H1 (cell line): ENCODE results near the gene PDK1. TPM values are rescaled to one million over a fixed set of nuclear protein-coding genes. Genes with fewer than 3 reads are reported as not detected.

ENCODE experiments used
- CTCF ChIA-PET: fragments of 300-600 bp; sonication (Branson Sonifier 250); formaldehyde crosslinking; loops from one replicate; lab custom pipeline; 2021; ENCODE audit not compliant: partially characterized antibody; lab: Charles Lee
- POLR2A ChIA-PET: fragments of 300-600 bp; sonication (Branson Sonifier 250); formaldehyde crosslinking; loops from one replicate; lab custom pipeline; 2021; ENCODE audit warnings: inconsistent platforms; ENCODE audit not compliant: partially characterized antibody; lab: Charles Lee
- DNase-seq, 2 experiments: peaks; one replicate each; pipeline versions ENCODE4 v3.0.0 to v3.0.0-alpha.2; 2010 to 2022; ENCODE audit warnings: low spot score in 2 of 2, low read depth in 1 of 2, mixed read lengths in 1 of 2
- FAIRE-seq: peaks from 2 replicates; lab custom pipeline; 2011; peaks lifted over from hg19 to GRCh38; lab: Jason Lieb, UNC
- H2AFZ ChIP-seq: 2 replicates; pipeline ENCODE4 v1.8.1; 2012; ENCODE audit warnings: low read length, inconsistent platforms
- H2AK5ac ChIP-seq: 2 replicates; pipeline ENCODE4 v1.6.1; 2013; ENCODE audit warnings: low read depth, low read length
- H2BK120ac ChIP-seq: replicated peaks from 2 replicates; pipeline ENCODE3; 2013; ENCODE audit warnings: low read depth, low read length, inconsistent platforms
- H2BK12ac ChIP-seq: 2 replicates; pipeline ENCODE4 v1.6.1; 2013; ENCODE audit warnings: low read depth, low read length
- H2BK15ac ChIP-seq: 2 replicates; pipeline ENCODE4 v1.6.1; 2013; ENCODE audit warnings: low read length
- H2BK20ac ChIP-seq: 2 replicates; pipeline ENCODE4 v1.6.1; 2013; ENCODE audit warnings: low read length
- H2BK5ac ChIP-seq: 2 replicates; pipeline ENCODE4 v1.6.1; 2013; ENCODE audit warnings: low read depth, low read length
- H3K14ac ChIP-seq: 2 replicates; pipeline ENCODE4 v1.6.1; 2013; ENCODE audit warnings: inconsistent platforms; ENCODE audit not compliant: insufficient read length
- H3K18ac ChIP-seq: 2 replicates; pipeline ENCODE4 v1.6.1; 2013; ENCODE audit warnings: low read length; ENCODE audit errors: extremely low read depth
- H3K23ac ChIP-seq: 2 replicates; pipeline ENCODE4 v1.6.1; 2013; ENCODE audit warnings: inconsistent platforms; ENCODE audit not compliant: insufficient read length
- H3K23me2 ChIP-seq: 2 replicates; pipeline ENCODE4 v1.6.1; 2013; ENCODE audit warnings: low read depth, low read length
- H3K27ac ChIP-seq: 2 replicates; pipeline ENCODE4 v1.6.1; 2011; ENCODE audit warnings: low read depth, low read length, inconsistent platforms
- H3K27me3 ChIP-seq, 4 experiments: replicated peaks in 1 of 4; 1 replicate in 1 of 4; 2 replicates in 3 of 4; pipeline versions ENCODE4 v1.6.1 to v1.8.1; 2011 to 2013; ENCODE audit warnings: low read length in 3 of 4, mild to moderate bottlenecking in 3 of 4, inconsistent platforms in 2 of 4, mixed read lengths in 2 of 4, moderate library complexity in 1 of 4; ENCODE audit not compliant: control insufficient read depth in 3 of 4, insufficient read depth in 3 of 4; ENCODE audit errors: extremely low read depth in 1 of 4
- H3K36me3 ChIP-seq, 4 experiments: 2 replicates each; pipeline versions ENCODE4 v1.6.1 to v1.8.1; 2011 to 2013; ENCODE audit warnings: mild to moderate bottlenecking in 4 of 4, low read length in 3 of 4, moderate library complexity in 2 of 4, control low read depth in 1 of 4, inconsistent platforms in 1 of 4; ENCODE audit not compliant: insufficient read depth in 4 of 4, control insufficient read depth in 2 of 4
- H3K4ac ChIP-seq: replicated peaks from 2 replicates; pipeline ENCODE3; 2013; ENCODE audit warnings: low read length, low read depth, mixed read lengths, inconsistent platforms; ENCODE audit not compliant: insufficient read length
- H3K4me1 ChIP-seq, 4 experiments: replicated peaks in 1 of 4; 1 replicate in 1 of 4; 2 replicates in 3 of 4; pipeline versions ENCODE4 v1.6.1 to v1.8.1; 2011 to 2013; ENCODE audit warnings: low read length in 3 of 4, inconsistent platforms in 2 of 4, mixed read lengths in 1 of 4; ENCODE audit not compliant: insufficient read depth in 4 of 4, control insufficient read depth in 3 of 4
- H3K4me2 ChIP-seq, 2 experiments: 2 replicates each; pipeline versions ENCODE4 v1.6.1 to v1.8.1; 2011 to 2013; ENCODE audit warnings: low read depth in 2 of 2, low read length in 2 of 2, control low read depth in 1 of 2, inconsistent platforms in 1 of 2, mild to moderate bottlenecking in 1 of 2; ENCODE audit not compliant: insufficient read depth in 1 of 2
- H3K4me3 ChIP-seq, 4 experiments: fragments of 200-600, 300-600 bp in 1 of 4; sonication (generic), shearing (Covaris generic), sonication (Bioruptor Twin) in 1 of 4; 2 replicates each; pipeline versions ENCODE4 v1.5.1 to v1.8.1; 2011 to 2016; ENCODE audit warnings: low read length in 4 of 4, low read depth in 3 of 4, control low read depth in 2 of 4, inconsistent platforms in 2 of 4, mild to moderate bottlenecking in 2 of 4, mixed read lengths in 1 of 4, moderate library complexity in 1 of 4; ENCODE audit not compliant: insufficient read depth in 2 of 4; ENCODE audit errors: extremely low read depth in 1 of 4
- H3K56ac ChIP-seq: replicated peaks from 2 replicates; pipeline ENCODE3; 2013; ENCODE audit warnings: low read depth, mild to moderate bottlenecking, mixed read lengths, low read length, inconsistent platforms; ENCODE audit not compliant: insufficient read length
- H3K79me1 ChIP-seq: 2 replicates; pipeline ENCODE4 v1.6.1; 2013; ENCODE audit warnings: low read depth, low read length, control low read depth
- H3K79me2 ChIP-seq, 2 experiments: 2 replicates each; pipeline versions ENCODE4 v1.6.1 to v1.8.1; 2012 to 2013; ENCODE audit warnings: low read length in 2 of 2, mild to moderate bottlenecking in 2 of 2, inconsistent platforms in 1 of 2; ENCODE audit not compliant: insufficient read depth in 2 of 2, control insufficient read depth in 1 of 2
- H3K9ac ChIP-seq, 4 experiments: replicated peaks in 1 of 4; 1 replicate in 1 of 4; 2 replicates in 3 of 4; pipeline versions ENCODE4 v1.6.1 to v1.8.1; 2011 to 2013; ENCODE audit warnings: low read depth in 3 of 4, low read length in 3 of 4, control low read depth in 2 of 4, mild to moderate bottlenecking in 2 of 4, moderate library complexity in 2 of 4, inconsistent platforms in 1 of 4; ENCODE audit errors: extremely low read depth in 1 of 4
- H3K9me3 ChIP-seq, 2 experiments: 2 replicates each; pipeline versions ENCODE4 v1.6.1 to v1.8.1; 2012 to 2013; ENCODE audit warnings: mild to moderate bottlenecking in 2 of 2, moderate library complexity in 2 of 2, control low read depth in 1 of 2, inconsistent platforms in 1 of 2, low read depth in 1 of 2, low read length in 1 of 2, mixed read lengths in 1 of 2; ENCODE audit not compliant: insufficient read depth in 2 of 2
- H4K20me1 ChIP-seq, 2 experiments: replicated peaks in 1 of 2; 2 replicates each; pipeline versions ENCODE3 to v1.8.1; 2011 to 2013; ENCODE audit warnings: inconsistent platforms in 2 of 2, low read length in 2 of 2, mild to moderate bottlenecking in 1 of 2; ENCODE audit not compliant: insufficient read depth in 2 of 2, control insufficient read depth in 1 of 2
- H4K5ac ChIP-seq: 2 replicates; pipeline ENCODE4 v1.6.1; 2013; ENCODE audit warnings: low read length, low read depth, mixed read lengths, inconsistent platforms; ENCODE audit not compliant: insufficient read length
- H4K8ac ChIP-seq: 2 replicates; pipeline ENCODE4 v1.8.0; 2013; ENCODE audit warnings: mild to moderate bottlenecking, moderate library complexity, low read length, inconsistent platforms; ENCODE audit not compliant: insufficient read depth; ENCODE audit errors: extremely low read depth
- H4K91ac ChIP-seq: replicated peaks from 2 replicates; pipeline ENCODE3; 2013; ENCODE audit warnings: low read length, mixed read lengths, inconsistent platforms; ENCODE audit not compliant: insufficient read length
- BACH1 ChIP-seq: IDR thresholded peaks from 2 replicates; pipeline ENCODE4 v1.6.1; 2012; ENCODE audit warnings: low read length, improper control_type of control experiment
- CBX8 ChIP-seq: fragments of 300-800, 300-1000 bp; sonication (generic); IDR thresholded peaks from 2 replicates; pipeline ENCODE4 v1.7.1; 2016; ENCODE audit warnings: low read depth, low read length, borderline replicate concordance
- CHD1 ChIP-seq: IDR thresholded peaks from 2 replicates; pipeline ENCODE4 v1.6.1; 2012; ENCODE audit warnings: low read depth, low read length, improper control_type of control experiment
- CTBP2 ChIP-seq: IDR thresholded peaks from 2 replicates; pipeline ENCODE4 v1.7.0; 2011; ENCODE audit warnings: borderline replicate concordance, mild to moderate bottlenecking, moderate library complexity, mixed read lengths, low read length; ENCODE audit not compliant: insufficient read depth, insufficient read length
- GABPA ChIP-seq: IDR thresholded peaks from 2 replicates; pipeline ENCODE4 v1.6.1; 2011; ENCODE audit warnings: mild to moderate bottlenecking, low read length, moderate library complexity, borderline replicate concordance; ENCODE audit not compliant: insufficient read depth
- HDAC2 ChIP-seq, 2 experiments: fragments of 300-600 bp in 1 of 2; sonication (generic) in 1 of 2; IDR thresholded peaks; 2 replicates each; pipeline ENCODE4 v1.6.1; 2011 to 2012; ENCODE audit warnings: low read depth in 2 of 2, low read length in 2 of 2, mild to moderate bottlenecking in 2 of 2, moderate library complexity in 2 of 2, borderline replicate concordance in 1 of 2, inconsistent platforms in 1 of 2
- NRF1 ChIP-seq: IDR thresholded peaks from 2 replicates; pipeline ENCODE4 v1.6.1; 2011; ENCODE audit warnings: mild to moderate bottlenecking, low read depth, low read length, improper control_type of control experiment
- RFX5 ChIP-seq: IDR thresholded peaks from 2 replicates; pipeline ENCODE4 v1.6.1; 2011; ENCODE audit warnings: low read depth, low read length, improper control_type of control experiment, borderline replicate concordance
- RXRA ChIP-seq: IDR thresholded peaks from 2 replicates; pipeline ENCODE4 v1.6.1; 2011; ENCODE audit warnings: low read depth, mild to moderate bottlenecking, low read length, moderate library complexity; ENCODE audit not compliant: insufficient read depth
- SP1 ChIP-seq: IDR thresholded peaks from 2 replicates; pipeline ENCODE4 v1.6.1; 2011; ENCODE audit warnings: low read depth, low read length
- SRF ChIP-seq: IDR thresholded peaks from 2 replicates; pipeline ENCODE4 v1.6.1; 2011; ENCODE audit warnings: mild to moderate bottlenecking, low read depth, low read length, moderate library complexity
- YY1 ChIP-seq: IDR thresholded peaks from 2 replicates; pipeline ENCODE4 v1.6.1; 2011; ENCODE audit warnings: low read depth, mild to moderate bottlenecking, low read length
- WGBS, 2 experiments: shearing (Covaris generic) in 1 of 2; methylation state at CpG; one replicate each; pipeline versions ENCODE4 v1.1.6 to v1.1.7; 2013 to 2015; ENCODE audit warnings: low lambda C conversion rate in 2 of 2, mixed read lengths in 2 of 2, inconsistent platforms in 1 of 2, low coverage in 1 of 2, missing lambda C conversion rate in 1 of 2; ENCODE audit not compliant: insufficient replicate concordance in 2 of 2, insufficient coverage in 1 of 2, insufficient read length in 1 of 2; ENCODE audit errors: extremely low coverage in 1 of 2, missing lambda C conversion rate in 1 of 2; 5-methylcytosine and 5-hydroxymethylcytosine counted together
- polyA plus RNA-seq, 7 experiments: library from polyadenylated mRNA; depleted of rRNA in 3 of 7; stranded (reverse) in 5 of 7; unstranded in 2 of 7; fragments of >200 nt in 5 of 7; fragments of 200-250 nt in 2 of 7; gene quantifications; 1 replicate in 5 of 7; 2 replicates in 1 of 7; 4 replicates in 1 of 7; pipeline versions ENCODE4 v1.2.1 to v1.2.3, GENCODE V29; 2011 to 2013; ENCODE audit warnings: missing spikeins in 2 of 7, mixed read lengths in 2 of 7
- total RNA-seq: library from RNA; stranded (reverse); fragmentation: NEBNext Ultra II Directional; extraction: Animal tissue kit (Norgen Biotek cat#: 25700); gene quantifications from 2 replicates; pipeline ENCODE4 v1.2.1, GENCODE V29; 2021

Gene PDK1
- total and polyA plus RNA-seq, 2 of the 8 experiments (the other 6 are each of a cell fraction or from before 2014, with no cell fraction given): 18.2 to 21.9 TPM

DNA sequence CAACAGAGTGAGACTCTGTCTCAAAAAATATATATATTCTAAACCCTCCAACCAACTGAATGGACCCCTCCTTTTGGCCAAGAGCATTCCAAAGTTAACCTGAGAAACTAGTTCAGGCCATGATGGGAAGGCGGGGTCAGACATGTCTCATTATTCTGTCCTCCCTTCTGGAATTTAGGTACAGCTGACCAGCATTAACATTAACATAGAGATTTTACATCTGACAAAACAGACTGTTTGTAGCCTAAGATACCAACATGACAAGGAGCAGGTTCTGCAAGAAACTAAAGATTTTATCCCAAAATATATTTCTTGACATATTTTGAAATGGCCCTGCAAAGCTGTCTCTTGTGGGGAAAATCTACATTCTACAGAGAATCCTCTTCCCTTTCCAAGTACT lies 6.8 kb upstream of the PDK1 start:
- no peak overlapping the region for H2BK5ac ChIP-seq
- no peak for FAIRE-seq
- TF ChIP-seq YY1 (no peak), RFX5 (no peak), CBX8 (no peak), HDAC2 (IDR thresholded peaks at IDR 0.05; ENCODE audit: borderline replicate concordance in 1 of 2, low read depth in 2 of 2, low read length in 2 of 2) (no peak), SP1 (no peak), RXRA (no peak), NRF1 (no peak), CTBP2 (no peak), SRF (no peak), CHD1 (no peak), GABPA (no peak), BACH1 (no peak)

More for the DNA sequence above, 6.8 kb upstream of the PDK1 start:
- Histone ChIP-seq H3K56ac (no peak overlapping the region), H4K8ac (no peak overlapping the region), H2BK120ac (no peak overlapping the region), H4K5ac (no peak overlapping the region), H3K14ac (no peak overlapping the region), H2BK15ac (no peak overlapping the region), H3K27me3 (no peaks in the 10 kb centered on the region), H3K79me1 (no peaks in the 10 kb centered on the region), H3K4me2 (no peak overlapping the region), H2AK5ac (no peak overlapping the region), H3K4ac (no peak overlapping the region), H3K23me2 (no peaks in the 10 kb centered on the region), H2BK12ac (0 out of 2 replicates have a peak overlapping the region, but pooled peaks have one; percentile 17), H3K9ac (no peak overlapping the region), H3K9me3 (peaks cover 13 to 22% of the 10 kb centered on the region in 2 experiments), H3K27ac (no peak overlapping the region), H4K91ac (no peak overlapping the region), H4K20me1 (no peaks in the 10 kb centered on the region), H2AFZ (no peak overlapping the region), H3K18ac (peak overlapping the region; percentile 48; the same call in 1 of the 2 replicates), H3K23ac (no peak overlapping the region), H2BK20ac (no peak overlapping the region; the same call in 1 of the 2 replicates), H3K36me3 (peaks cover 0 to 7% (median 2%) of the 10 kb centered on the region in 4 experiments; a peak in 2 of 8 replicates), H3K4me3 (no peak overlapping the region), H3K79me2 (0 out of 4 replicates have a peak, but pooled peaks cover 0 to 7% of the 10 kb centered on the region in 2 experiments), H3K4me1 (peaks cover 2 to 14% (median 14%) of the 10 kb centered on the region in 4 experiments; a peak in 5 of 7 replicates)
- ChIA-PET CTCF (no interaction called here), POLR2A (no interaction called here)
- WGBS, 2 experiments: 91% methylated on average over 1 of the region's 1 CpG; no CpG with 5 or more reads in 1 of the 2 experiments
- DNase-seq: no peak
